Naive thymus-derived CD8-positive, alpha-beta T cell (primary cell): Measurements from ENCODE around the gene PRKD1. TPM values are rescaled to one million over a fixed set of nuclear protein-coding genes. Genes with fewer than 3 reads are reported as not detected.
"Not testable (repeated sequence)": the region's sequence is repeated elsewhere in the genome, so short reads cannot be mapped to it uniquely, and the experiment has no call there.

ENCODE experiments used
- ATAC-seq, 2 donors: fragments of 150-1000 bp; cut with Tn5 transposase in 1 of 2; sonication (Bioruptor Pico), chemical (Tn5 transposase) in 1 of 2; 1 replicate in 1 of 2; 2 replicates in 1 of 2; pipeline ENCODE4 v1.10.0; 2021; ENCODE audit warnings: mild to moderate bottlenecking in 2 of 2, moderate library complexity in 2 of 2
- POLR2A ChIA-PET: fragments of 350-600 bp; sonication (Branson Sonifier 250); formaldehyde crosslinking; loops from one replicate; lab custom pipeline; 2021; ENCODE audit warnings: antibody characterized with exemption; lab: Charles Lee
- DNase-seq, 10 donors: peaks; one replicate each; pipeline versions ENCODE4 v3.0.0 to v3.0.0-alpha.2; 2020 to 2022
- H3K27ac Mint-ChIP-seq, 10 donors: one replicate each; pipeline ENCODE4 v1.8.0; 2020 to 2022; ENCODE audit warnings: mild to moderate bottlenecking in 10 of 10, mixed read lengths in 10 of 10, moderate library complexity in 4 of 10, inconsistent platforms in 1 of 10
- H3K27me3 Mint-ChIP-seq, 5 donors: one replicate each; pipeline ENCODE4 v1.8.0; 2021 to 2022; ENCODE audit warnings: mixed read lengths in 5 of 5
- H3K36me3 Mint-ChIP-seq, 3 donors: one replicate each; pipeline ENCODE4 v1.8.0; 2020 to 2022; ENCODE audit warnings: mixed read lengths in 3 of 3, mild to moderate bottlenecking in 2 of 3, inconsistent platforms in 1 of 3
- H3K4me1 Mint-ChIP-seq, 4 donors: one replicate each; pipeline ENCODE4 v1.8.0; 2021 to 2022; ENCODE audit warnings: mixed read lengths in 4 of 4
- H3K4me3 Mint-ChIP-seq, 10 donors: one replicate each; pipeline ENCODE4 v1.8.0; 2020 to 2022; ENCODE audit warnings: mild to moderate bottlenecking in 10 of 10, mixed read lengths in 10 of 10, moderate library complexity in 6 of 10, inconsistent platforms in 1 of 10
- H3K9me3 Mint-ChIP-seq, 9 donors: one replicate each; pipeline ENCODE4 v1.8.0; 2020 to 2022; ENCODE audit warnings: mixed read lengths in 9 of 9, mild to moderate bottlenecking in 3 of 9, inconsistent platforms in 1 of 9, moderate library complexity in 1 of 9
- polyA plus RNA-seq, 3 donors: library from polyadenylated mRNA; unstranded; fragments of 300-500 nt; fragmentation: Illumina TruSeq; gene quantifications; one replicate each; pipeline ENCODE4 v1.2.3, GENCODE V29; 2021
- total RNA-seq, 8 experiments: library from RNA in 2 of 8; stranded (reverse) in 2 of 8; gene quantifications; one replicate each; pipeline ENCODE4 v1.2.3 and lab custom pipeline; 2021 to 2026

The PRKD1 gene
- total and polyA plus RNA-seq, 5 experiments from 2014 or later, result not detected

GRCh38 chr14:29847056-29847380, 80.6 kb downstream of the PRKD1 start:
- H3K9me3 Mint-ChIP-seq, result peaks cover 4 to 47% (median 18%) of the 10 kb centered on the region in 9 donors
- H3K27ac Mint-ChIP-seq, result no peak overlapping the region
- H3K4me3 Mint-ChIP-seq, result no peak overlapping the region
- DNase-seq, result no peak
- H3K4me1 Mint-ChIP-seq, result no peaks in the 10 kb centered on the region
- POLR2A ChIA-PET, result no interaction called here
- H3K27me3 Mint-ChIP-seq, result peaks cover 0 to 4% (median 0%) of the 10 kb centered on the region in 5 donors
- no peaks in the 10 kb centered on the region for H3K36me3 Mint-ChIP-seq
- no peak for ATAC-seq

- Mint-ChIP-seq H3K4me3 (no peak overlapping the region), H3K27ac (no peak overlapping the region), H3K9me3 (peaks cover under 1 to 45% (median 15%) of the 10 kb centered on the region in 9 donors), H3K36me3 (no peaks in the 10 kb centered on the region), H3K27me3 (peaks cover 0 to 4% (median 0%) of the 10 kb centered on the region in 5 donors), H3K4me1 (no peaks in the 10 kb centered on the region)
- no peak for ATAC-seq
- POLR2A ChIA-PET, result no interaction called here
- DNase-seq, result no peak
These were observed 81.2 kb downstream of the PRKD1 start for GRCh38 chr14:29846339-29847055.

GRCh38 chr14:29843981-29844380, 83.7 kb downstream of the PRKD1 start:
- Mint-ChIP-seq H3K9me3 (peaks cover 6 to 48% (median 31%) of the 10 kb centered on the region in 9 donors), H3K4me1 (no peaks in the 10 kb centered on the region), H3K27me3 (peaks cover 0 to 4% (median 0%) of the 10 kb centered on the region in 5 donors), H3K36me3 (peaks cover 0 to 17% (median 0%) of the 10 kb centered on the region in 3 donors), H3K27ac (no peak overlapping the region), H3K4me3 (no peak overlapping the region)
- DNase-seq (no peak), ATAC-seq (no peak)
- POLR2A ChIA-PET, result no interaction called here

- Mint-ChIP-seq H3K4me3 (no peak overlapping the region), H3K9me3 (peaks cover 10 to 46% (median 30%) of the 10 kb centered on the region in 9 donors), H3K27me3 (peaks cover 0 to 4% (median 0%) of the 10 kb centered on the region in 5 donors), H3K4me1 (no peaks in the 10 kb centered on the region), H3K27ac (no peak overlapping the region), H3K36me3 (peaks cover 0 to 25% (median 0%) of the 10 kb centered on the region in 3 donors)
- DNase-seq, result no peak
- POLR2A ChIA-PET, result no interaction called here
- ATAC-seq, result no peak
These were observed 85.4 kb downstream of the PRKD1 start for GRCh38 chr14:29842228-29842627.

GRCh38 chr14:29840369-29840892, 87.2 kb downstream of the PRKD1 start:
- DNase-seq, H3K27me3 Mint-ChIP-seq, ATAC-seq, H3K4me3 Mint-ChIP-seq, POLR2A ChIA-PET, H3K27ac Mint-ChIP-seq, H3K4me1 Mint-ChIP-seq: not testable (repeated sequence)
- Mint-ChIP-seq H3K36me3 (peaks cover 0 to 25% (median 0%) of the 10 kb centered on the region in 3 donors), H3K9me3 (peaks cover 10 to 39% (median 22%) of the 10 kb centered on the region in 9 donors)

GRCh38 chr14:29839691-29840090, 88.0 kb downstream of the PRKD1 start:
- ATAC-seq, H3K27me3 Mint-ChIP-seq, POLR2A ChIA-PET, DNase-seq, H3K27ac Mint-ChIP-seq, H3K4me1 Mint-ChIP-seq, H3K4me3 Mint-ChIP-seq: not testable (repeated sequence)
- H3K9me3 Mint-ChIP-seq, result peaks cover 12 to 39% (median 22%) of the 10 kb centered on the region in 9 donors
- H3K36me3 Mint-ChIP-seq, result peaks cover 0 to 25% (median 0%) of the 10 kb centered on the region in 3 donors

GRCh38 chr14:29838752-29839151, 88.9 kb downstream of the PRKD1 start:
- no peak for ATAC-seq
- H3K27ac Mint-ChIP-seq, result no peak overlapping the region
- peaks cover 9 to 36% (median 22%) of the 10 kb centered on the region in 9 donors for H3K9me3 Mint-ChIP-seq
- H3K36me3 Mint-ChIP-seq, result peaks cover 0 to 25% (median 0%) of the 10 kb centered on the region in 3 donors
- POLR2A ChIA-PET, result no interaction called here
- H3K4me1 Mint-ChIP-seq, result no peaks in the 10 kb centered on the region
- no peaks in the 10 kb centered on the region for H3K27me3 Mint-ChIP-seq
- DNase-seq, result no peak
- H3K4me3 Mint-ChIP-seq, result no peak overlapping the region

GRCh38 chr14:29836395-29836794, 91.3 kb downstream of the PRKD1 start:
- H3K4me3 Mint-ChIP-seq, result no peak overlapping the region
- peaks cover 0 to 24% (median 0%) of the 10 kb centered on the region in 3 donors for H3K36me3 Mint-ChIP-seq
- H3K9me3 Mint-ChIP-seq, result peaks cover 6 to 34% (median 22%) of the 10 kb centered on the region in 9 donors
- POLR2A ChIA-PET, result no interaction called here
- no peaks in the 10 kb centered on the region for H3K27me3 Mint-ChIP-seq
- H3K27ac Mint-ChIP-seq, result no peak overlapping the region
- DNase-seq (no peak), ATAC-seq (no peak)
- no peaks in the 10 kb centered on the region for H3K4me1 Mint-ChIP-seq

GRCh38 chr14:29832042-29832441, 95.6 kb downstream of the PRKD1 start:
- no peaks in the 10 kb centered on the region for H3K36me3 Mint-ChIP-seq
- H3K27me3 Mint-ChIP-seq, result no peaks in the 10 kb centered on the region
- no peak overlapping the region for H3K4me3 Mint-ChIP-seq
- DNase-seq (no peak), ATAC-seq (no peak)
- POLR2A ChIA-PET, result no interaction called here
- H3K9me3 Mint-ChIP-seq, result peaks cover 0 to 13% (median 2%) of the 10 kb centered on the region in 9 donors
- no peak overlapping the region for H3K27ac Mint-ChIP-seq
- no peaks in the 10 kb centered on the region for H3K4me1 Mint-ChIP-seq

- Mint-ChIP-seq H3K36me3 (no peaks in the 10 kb centered on the region), H3K4me1 (no peaks in the 10 kb centered on the region), H3K4me3 (no peak overlapping the region), H3K27ac (no peak overlapping the region), H3K9me3 (peaks cover 0 to 17% (median 0%) of the 10 kb centered on the region in 9 donors), H3K27me3 (no peaks in the 10 kb centered on the region)
- POLR2A ChIA-PET, result no interaction called here
- ATAC-seq, result no peak
- no peak for DNase-seq
These were observed 97.8 kb downstream of the PRKD1 start for GRCh38 chr14:29829851-29830250.

- H3K36me3 Mint-ChIP-seq, result no peaks in the 10 kb centered on the region
- POLR2A ChIA-PET, result no interaction called here
- no peaks in the 10 kb centered on the region for H3K4me1 Mint-ChIP-seq
- DNase-seq (no peak), ATAC-seq (no peak)
- H3K27me3 Mint-ChIP-seq, result no peaks in the 10 kb centered on the region
- no peak overlapping the region for H3K4me3 Mint-ChIP-seq
- H3K9me3 Mint-ChIP-seq, result peaks cover 0 to 7% (median 0%) of the 10 kb centered on the region in 9 donors
- no peak overlapping the region for H3K27ac Mint-ChIP-seq
These were observed 103.8 kb downstream of the PRKD1 start for GRCh38 chr14:29823816-29824215.

GRCh38 chr14:29822430-29822709, 105.3 kb downstream of the PRKD1 start:
- H3K27me3 Mint-ChIP-seq, result no peaks in the 10 kb centered on the region
- DNase-seq (no peak), ATAC-seq (no peak)
- peaks cover 0 to 5% (median 0%) of the 10 kb centered on the region in 9 donors for H3K9me3 Mint-ChIP-seq
- H3K4me3 Mint-ChIP-seq, result no peak overlapping the region
- H3K4me1 Mint-ChIP-seq, result no peaks in the 10 kb centered on the region
- H3K27ac Mint-ChIP-seq, result no peak overlapping the region
- H3K36me3 Mint-ChIP-seq, result no peaks in the 10 kb centered on the region
- POLR2A ChIA-PET, result no interaction called here

- DNase-seq, result no peak
- Mint-ChIP-seq H3K36me3 (no peaks in the 10 kb centered on the region), H3K4me3 (no peak overlapping the region), H3K9me3 (peaks cover 0 to 5% (median 0%) of the 10 kb centered on the region in 9 donors), H3K27me3 (no peaks in the 10 kb centered on the region), H3K4me1 (no peaks in the 10 kb centered on the region), H3K27ac (no peak overlapping the region)
- no peak for ATAC-seq
- POLR2A ChIA-PET, result no interaction called here
These were observed 105.8 kb downstream of the PRKD1 start for GRCh38 chr14:29821661-29822429.
